HuH-7 (cell line): ENCODE data around the gene CHIC2.
"Not testable (repeated sequence)": the region's sequence is repeated elsewhere in the genome, so short reads cannot be mapped to it uniquely, and the experiment has no call there.

Source experiments
- DNase-seq: peaks from one replicate; pipeline ENCODE4 v3.0.0; 2011; ENCODE audit warnings: low spot score

Gene CHIC2

GRCh38 chr4:54064317-54065111, at the start of gene CHIC2:
CHIC2 (minus strand) TSS chr4:54064605; CDS start chr4:54064300, 305 bp downstream.
- peak; percentile 98 for DNase-seq

- DNase-seq = not testable (repeated sequence)
These were observed 48.8 kb upstream of the CHIC2 start for GRCh38 chr4:54113206-54113605.

- DNase-seq = no peak
These were observed 45.6 kb upstream of the CHIC2 start for GRCh38 chr4:54110019-54110416.

GRCh38 chr4:54109241-54110018, 45.0 kb upstream of the CHIC2 start:
- DNase-seq = no peak

- DNase-seq = no peak
These were observed 43.7 kb upstream of the CHIC2 start for GRCh38 chr4:54107951-54108748.

- no peak for DNase-seq
These were observed 40.5 kb upstream of the CHIC2 start for GRCh38 chr4:54104907-54105306.

- DNase-seq = no peak
These were observed 38.8 kb upstream of the CHIC2 start for GRCh38 chr4:54103190-54103574.

GRCh38 chr4:54102531-54103106, 38.2 kb upstream of the CHIC2 start:
- no peak for DNase-seq

GRCh38 chr4:54101190-54102041, 37.0 kb upstream of the CHIC2 start:
- DNase-seq = no peak

GRCh38 chr4:54100595-54101189, 36.3 kb upstream of the CHIC2 start:
- DNase-seq = no peak

GRCh38 chr4:54099748-54100574, 35.6 kb upstream of the CHIC2 start, which contains the start of gene GSX2:
GSX2 (plus strand) TSS chr4:54100163; CDS start chr4:54100345, 182 bp downstream.
- DNase-seq = no peak

GRCh38 chr4:54099287-54099747, 34.9 kb upstream of the CHIC2 start:
- DNase-seq = no peak

GRCh38 chr4:54098375-54098774, 34.0 kb upstream of the CHIC2 start:
- no peak for DNase-seq

- DNase-seq = no peak
These were observed 32.7 kb upstream of the CHIC2 start for GRCh38 chr4:54097152-54097551.

GRCh38 chr4:54096295-54096962, 32.0 kb upstream of the CHIC2 start:
- no peak for DNase-seq

GRCh38 chr4:54095110-54095825, 30.9 kb upstream of the CHIC2 start:
- DNase-seq = no peak

- no peak for DNase-seq
These were observed 30.0 kb upstream of the CHIC2 start for GRCh38 chr4:54094451-54094850.
